Erythroblast (primary cell): ENCODE results near the gene CDCA5.

ENCODE experiments used
- GATA1 ChIP-seq: IDR thresholded peaks from 2 replicates; pipeline ENCODE4 v1.6.1; 2011; ENCODE audit warnings: low read depth, mild to moderate bottlenecking, control low read depth, low read length, moderate library complexity
- POLR2A ChIP-seq: IDR thresholded peaks from 2 replicates; pipeline ENCODE4 v1.6.1; 2011; ENCODE audit warnings: mild to moderate bottlenecking, low read length

DNA sequence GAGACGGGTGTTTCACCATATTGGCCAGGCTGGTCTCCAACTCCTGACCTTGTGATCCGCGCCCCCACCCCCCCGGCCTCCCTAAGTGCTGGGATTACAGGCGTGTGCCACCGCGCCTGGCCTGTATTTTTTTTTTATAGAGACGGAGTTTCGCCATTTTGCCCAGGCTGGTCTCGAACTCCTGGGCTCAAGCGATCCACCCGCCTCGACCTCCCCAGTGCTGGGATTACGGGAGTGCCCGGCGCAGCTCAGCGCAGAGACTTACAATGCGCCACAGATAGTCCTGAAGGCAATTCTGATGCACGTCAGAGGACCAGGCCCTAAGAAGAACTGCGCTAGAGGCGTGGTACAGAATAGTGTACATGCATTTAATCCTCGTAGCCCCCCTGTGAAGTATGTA, 11.6 kb upstream of the CDCA5 start:
- TF ChIP-seq POLR2A, result no peak
- TF ChIP-seq GATA1, result no peak
